ENCODE data around the gene SNCB.

DNA sequence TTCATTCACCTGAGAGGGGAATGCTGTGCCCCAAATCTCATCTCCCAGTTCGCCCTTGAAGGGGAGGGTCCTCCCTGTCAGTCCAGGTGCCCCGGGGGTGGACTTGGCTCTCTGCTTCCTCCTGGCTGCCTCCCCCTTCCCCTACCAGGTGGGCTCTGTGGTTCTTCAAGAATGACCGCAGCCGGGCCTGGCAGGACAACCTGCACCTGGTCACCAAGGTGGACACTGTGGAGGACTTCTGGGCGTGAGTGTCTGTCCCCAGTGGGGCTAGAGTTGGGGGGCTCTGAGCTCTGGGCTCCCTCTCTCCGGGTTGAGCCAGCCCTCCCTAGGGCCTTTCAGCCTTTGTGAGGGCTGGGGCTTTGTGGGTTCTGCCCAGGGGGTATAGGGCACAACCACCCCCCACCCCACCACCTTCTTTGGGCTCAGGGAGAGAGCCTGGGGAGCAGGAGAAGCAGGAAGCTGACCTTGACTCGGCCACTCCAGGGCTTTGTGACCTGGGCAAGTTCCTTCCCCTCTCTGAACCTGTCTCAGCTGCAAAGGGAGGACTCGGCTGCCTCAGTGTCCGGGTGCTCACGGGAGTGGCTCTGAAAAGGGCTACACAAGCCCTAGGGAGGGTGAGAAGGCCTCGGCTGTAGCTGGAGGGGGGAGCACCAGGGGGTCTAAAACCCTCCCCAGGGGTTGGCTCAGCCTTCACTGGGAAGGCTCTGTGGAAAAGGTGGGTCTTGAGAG, 13.3 kb upstream of the SNCB start:
- TF ChIP-seq POLR2A (IDR thresholded peaks at IDR 0.05): no peak
- TF ChIP-seq, protein P1, sequence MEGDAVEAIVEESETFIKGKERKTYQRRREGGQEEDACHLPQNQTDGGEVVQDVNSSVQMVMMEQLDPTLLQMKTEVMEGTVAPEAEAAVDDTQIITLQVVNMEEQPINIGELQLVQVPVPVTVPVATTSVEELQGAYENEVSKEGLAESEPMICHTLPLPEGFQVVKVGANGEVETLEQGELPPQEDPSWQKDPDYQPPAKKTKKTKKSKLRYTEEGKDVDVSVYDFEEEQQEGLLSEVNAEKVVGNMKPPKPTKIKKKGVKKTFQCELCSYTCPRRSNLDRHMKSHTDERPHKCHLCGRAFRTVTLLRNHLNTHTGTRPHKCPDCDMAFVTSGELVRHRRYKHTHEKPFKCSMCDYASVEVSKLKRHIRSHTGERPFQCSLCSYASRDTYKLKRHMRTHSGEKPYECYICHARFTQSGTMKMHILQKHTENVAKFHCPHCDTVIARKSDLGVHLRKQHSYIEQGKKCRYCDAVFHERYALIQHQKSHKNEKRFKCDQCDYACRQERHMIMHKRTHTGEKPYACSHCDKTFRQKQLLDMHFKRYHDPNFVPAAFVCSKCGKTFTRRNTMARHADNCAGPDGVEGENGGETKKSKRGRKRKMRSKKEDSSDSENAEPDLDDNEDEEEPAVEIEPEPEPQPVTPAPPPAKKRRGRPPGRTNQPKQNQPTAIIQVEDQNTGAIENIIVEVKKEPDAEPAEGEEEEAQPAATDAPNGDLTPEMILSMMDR (IDR thresholded peaks at IDR 0.05): no peak
